ENCODE data around the gene EXOG.

The EXOG gene

DNA sequence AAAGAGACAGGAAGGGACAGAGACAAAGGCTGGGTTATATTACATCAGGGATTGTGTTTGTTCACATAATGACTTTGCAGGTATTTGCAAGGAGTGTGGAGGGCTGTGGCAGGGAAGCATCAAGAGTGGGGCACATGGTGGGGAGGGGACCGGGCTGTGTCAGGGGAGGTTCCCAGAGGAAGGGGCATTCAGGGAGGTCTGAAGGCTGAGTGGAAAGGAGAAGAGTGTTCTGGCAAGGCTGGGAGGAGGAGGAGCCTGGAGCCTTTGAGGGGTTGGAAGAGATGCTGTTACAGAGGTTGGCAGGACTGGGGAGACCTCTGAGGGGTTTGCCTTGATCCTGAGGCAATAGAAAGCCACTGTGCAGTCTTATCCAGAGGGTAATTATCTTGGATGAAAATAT, 49.4 kb downstream of the EXOG start:
- DNase-seq = no peak

DNA sequence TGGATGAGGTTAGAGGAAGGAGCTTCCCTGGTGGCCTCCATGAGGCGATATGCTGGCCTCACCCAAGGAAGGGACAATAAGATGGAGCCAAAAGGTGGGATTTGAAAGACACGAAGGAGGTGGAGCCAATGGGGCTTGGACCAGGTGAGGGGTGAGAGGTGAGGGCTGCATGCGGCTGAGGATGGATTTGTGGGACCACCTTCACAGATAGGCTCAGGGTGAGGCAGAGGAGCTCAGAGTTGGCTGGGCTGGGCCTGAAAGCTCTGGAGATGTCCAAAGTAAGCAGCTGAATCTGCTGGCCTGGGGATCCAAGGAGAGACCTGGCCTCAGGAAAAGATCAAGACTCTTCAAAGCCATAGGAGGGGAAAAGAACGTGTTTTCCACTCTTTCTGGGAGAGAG, 49.8 kb downstream of the EXOG start:
- no peak for DNase-seq

- DNase-seq = no peak
Observed at GRCh38 chr3:38548154-38548931, 52.2 kb downstream of the EXOG start.

- DNase-seq = no peak
Observed at GRCh38 chr3:38549082-38549481, 52.9 kb downstream of the EXOG start.

- DNase-seq = no peak
Observed at GRCh38 chr3:38549486-38549885, 53.3 kb downstream of the EXOG start.

DNA sequence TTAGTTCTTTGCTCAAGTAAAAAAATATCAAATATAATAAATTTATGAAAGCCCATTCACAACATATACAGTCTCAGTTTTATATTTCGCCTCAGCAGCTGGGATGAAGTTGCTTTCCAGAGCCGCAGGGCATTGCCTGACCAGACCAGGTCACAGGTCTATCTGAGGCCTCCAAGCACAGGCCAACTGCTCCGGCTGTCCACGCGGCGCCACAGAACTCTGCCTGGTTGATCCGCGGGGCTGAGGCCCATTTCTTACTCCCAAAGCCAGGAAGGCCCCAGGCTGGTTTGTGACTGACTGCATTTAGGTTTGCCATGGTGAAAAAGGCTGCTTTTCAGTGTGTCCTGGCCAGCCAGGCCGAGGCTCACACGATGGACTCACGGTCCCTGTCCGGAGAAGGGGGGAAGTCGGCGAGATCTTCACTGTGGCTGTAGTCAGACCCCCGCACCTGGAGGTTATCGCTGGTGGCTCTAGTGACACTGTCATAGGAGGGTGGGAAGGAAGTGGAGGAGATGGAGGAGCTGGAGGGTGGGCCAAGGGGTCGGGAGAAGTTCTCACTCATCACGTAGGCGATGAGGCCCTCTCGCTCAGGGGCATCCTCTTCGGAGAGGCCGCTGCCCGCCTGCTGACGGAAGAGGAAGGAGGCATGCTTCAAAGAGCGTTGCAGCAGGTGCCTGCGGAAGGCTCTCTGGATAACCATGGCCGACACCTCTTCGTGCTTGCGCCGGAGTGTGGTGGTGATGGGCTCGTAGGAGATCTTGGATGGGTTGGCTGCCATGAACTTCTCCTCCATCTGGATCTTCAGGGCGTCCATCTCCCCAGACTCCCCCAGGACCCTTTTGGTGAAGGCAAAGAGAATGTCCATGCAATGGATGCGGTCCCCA, 54.1 kb downstream of the EXOG start:
- DNase-seq = no peak

DNA sequence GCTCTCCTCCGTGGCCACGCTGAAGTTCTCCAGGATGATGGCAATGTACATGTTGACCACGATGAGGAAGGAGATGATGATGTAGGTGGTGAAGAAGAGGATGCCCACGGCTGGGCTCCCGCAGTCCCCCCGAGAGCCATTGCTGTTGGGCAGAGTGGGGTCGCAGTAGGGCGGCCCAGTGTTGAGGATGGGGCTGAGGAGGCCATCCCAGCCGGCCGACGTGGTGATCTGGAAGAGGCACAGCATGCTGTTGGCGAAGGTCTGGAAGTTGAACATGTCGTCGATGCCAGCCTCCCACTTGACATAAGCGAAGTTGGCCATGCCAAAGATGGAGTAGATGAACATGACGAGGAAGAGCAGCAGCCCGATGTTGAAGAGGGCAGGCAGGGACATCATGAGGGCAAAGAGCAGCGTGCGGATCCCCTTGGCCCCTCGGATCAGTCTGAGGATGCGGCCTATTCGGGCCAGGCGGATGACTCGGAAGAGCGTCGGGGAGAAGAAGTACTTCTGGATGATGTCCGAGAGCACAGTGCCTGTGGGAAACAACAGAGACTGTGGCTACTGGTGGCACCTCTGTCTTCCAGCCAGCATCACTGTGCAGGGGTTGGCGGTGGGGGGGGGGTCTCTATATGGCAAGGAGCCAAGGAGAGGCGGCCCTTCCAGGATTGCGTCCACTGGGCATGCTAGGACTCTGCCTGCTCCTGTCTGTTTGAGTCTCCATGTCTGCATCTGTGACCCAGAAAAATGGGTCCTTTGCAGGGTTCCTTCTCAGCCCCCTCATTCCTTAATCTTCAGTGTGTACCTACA, 55.1 kb downstream of the EXOG start:
- no peak for DNase-seq

DNA sequence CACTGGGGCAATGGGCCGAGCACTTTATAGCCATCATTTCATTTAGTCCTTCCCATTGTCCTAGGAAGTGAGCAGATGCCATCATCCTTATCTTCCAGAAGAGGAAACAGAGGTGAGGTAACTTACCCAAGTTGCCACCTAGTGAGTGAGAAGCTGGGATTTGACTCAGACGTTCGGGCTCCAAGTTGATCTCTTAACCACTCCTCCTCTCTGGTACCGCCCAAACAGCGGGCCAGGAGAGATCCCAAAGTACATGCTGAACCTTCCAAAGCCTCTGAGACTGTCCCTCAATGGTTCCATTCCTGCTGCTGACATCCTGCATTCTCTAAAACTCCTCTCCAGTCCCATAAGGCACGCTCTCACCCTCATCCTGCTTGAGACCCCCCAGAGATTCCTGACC, 56.2 kb downstream of the EXOG start:
- no peak for DNase-seq

DNA sequence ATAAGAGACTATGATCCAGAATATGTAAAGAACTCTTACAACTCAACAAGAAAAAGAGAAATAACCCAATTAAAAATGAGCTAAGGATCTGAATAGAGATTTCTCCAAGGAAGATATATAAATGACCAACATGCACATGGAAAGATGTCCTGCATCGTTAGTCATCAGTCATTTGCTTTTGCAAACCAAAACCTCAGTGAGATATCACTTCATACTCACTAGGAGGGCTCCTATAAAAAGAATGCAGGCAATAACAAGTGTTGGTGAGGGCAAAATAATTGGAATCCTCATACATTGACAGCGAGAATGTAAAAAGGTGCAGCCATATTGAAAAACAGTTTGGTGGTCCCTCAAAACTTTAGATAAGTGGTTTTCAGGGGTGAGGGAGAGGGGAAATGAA, 56.9 kb downstream of the EXOG start:
- DNase-seq = no peak

GRCh38 chr3:38554127-38554827, 58.1 kb downstream of the EXOG start:
- DNase-seq = no peak

DNA sequence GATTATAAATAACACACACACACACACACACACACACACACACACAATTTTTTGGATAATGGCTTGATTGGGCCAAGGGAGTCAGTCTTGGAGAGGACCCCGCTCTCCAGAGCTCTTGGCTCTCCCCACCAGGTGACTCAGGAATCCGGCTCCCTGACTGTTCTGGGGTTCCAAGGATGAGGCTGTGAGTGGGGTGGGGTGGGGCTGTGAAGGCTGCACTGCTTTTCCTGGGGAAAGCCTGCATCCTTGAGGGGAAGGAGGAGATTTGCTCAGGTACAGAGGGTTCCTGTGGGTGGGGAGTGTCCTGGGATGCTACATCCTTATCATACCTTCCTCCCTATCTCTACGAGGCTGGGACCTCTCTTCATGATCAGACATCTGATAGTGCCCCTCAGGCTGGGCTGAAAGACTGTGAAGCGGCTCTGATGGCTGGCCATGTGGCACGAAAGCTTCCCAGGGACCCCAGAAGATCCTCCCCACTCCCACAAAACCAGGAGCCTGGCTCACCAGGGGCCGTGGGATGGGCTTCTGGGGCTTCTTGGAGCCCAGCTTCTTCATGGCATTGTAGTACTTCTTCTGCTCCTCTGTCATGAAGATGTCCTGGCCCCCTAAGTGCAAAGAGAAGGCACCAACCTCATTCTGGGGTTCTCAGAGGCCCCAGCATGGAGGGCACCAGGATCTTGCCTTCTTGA, 59.2 kb downstream of the EXOG start:
- DNase-seq = no peak

DNA sequence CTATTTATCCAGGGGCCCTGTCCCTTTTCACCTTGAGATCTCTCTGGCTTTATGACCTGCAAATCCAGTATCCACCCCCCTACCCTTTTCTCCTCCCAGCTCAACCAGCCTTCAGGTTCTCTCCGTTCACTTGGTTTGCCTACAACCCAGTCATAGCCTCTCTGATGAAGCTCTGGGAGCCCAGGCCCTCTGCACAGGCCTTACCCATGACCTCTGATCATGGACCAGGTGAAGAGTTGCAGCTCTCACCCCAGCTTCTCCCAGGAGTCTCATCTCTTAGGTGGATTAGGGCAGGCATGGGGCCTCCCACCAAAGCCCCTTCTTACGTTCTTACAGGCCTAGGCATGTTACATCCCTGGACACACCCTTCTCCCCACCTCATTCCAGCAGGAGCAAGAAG, 59.8 kb downstream of the EXOG start:
- no peak for DNase-seq

DNA sequence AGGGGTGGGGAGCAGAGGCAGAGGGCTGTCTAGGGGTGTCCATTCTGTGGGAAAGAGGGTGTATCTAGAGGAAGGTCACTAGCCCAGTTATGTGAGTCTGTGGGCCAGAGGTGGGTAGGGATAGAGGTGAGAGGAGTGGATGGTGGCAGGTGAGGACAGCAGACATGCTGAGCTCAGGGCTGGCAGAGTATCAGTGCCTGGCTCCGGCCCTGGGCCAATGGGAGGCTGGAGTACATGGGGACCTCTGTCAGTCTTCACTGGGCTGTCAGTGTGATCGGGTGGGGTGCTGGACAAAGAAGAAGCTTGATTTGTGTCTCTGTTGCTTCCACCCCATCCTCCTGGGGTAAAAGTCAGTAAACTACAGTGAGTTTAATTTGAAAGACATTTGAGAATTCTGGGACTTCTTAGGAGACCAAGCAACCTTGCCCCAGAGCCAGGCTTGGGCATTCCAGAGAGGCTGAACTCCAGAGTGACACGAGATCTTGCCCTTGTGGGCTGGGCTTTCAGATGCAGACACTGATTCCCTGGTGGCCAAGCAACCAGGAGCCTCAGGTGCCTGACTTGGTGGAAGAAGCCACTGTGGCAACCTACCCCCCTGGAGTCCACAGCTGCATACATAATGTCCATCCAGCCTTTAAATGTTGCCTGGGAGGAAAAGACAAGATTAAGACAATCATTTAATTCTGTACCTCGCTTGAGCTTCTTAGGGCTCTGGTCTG, 60.7 kb downstream of the EXOG start:
- DNase-seq = no peak

GRCh38 chr3:38558864-38559263, 62.7 kb downstream of the EXOG start:
- DNase-seq = no peak

DNA sequence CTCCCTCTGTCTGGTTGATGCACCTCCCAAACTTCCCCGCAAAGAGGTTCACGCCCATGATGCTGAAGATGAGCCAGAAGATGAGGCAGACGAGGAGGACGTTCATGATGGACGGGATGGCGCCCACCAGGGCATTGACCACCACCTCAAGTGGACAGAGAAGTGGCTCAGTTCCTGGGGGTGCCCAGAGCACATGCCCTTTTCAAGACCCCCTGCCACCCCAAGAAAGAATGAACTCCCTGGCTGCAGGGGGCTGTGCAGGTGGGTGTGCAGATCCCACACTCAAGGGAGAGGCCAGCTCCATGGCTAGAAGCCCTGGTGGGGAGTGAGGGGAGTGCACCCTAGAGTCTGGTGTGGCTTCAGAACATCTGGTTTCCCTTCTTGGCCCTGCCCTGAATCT, 64.1 kb downstream of the EXOG start:
- DNase-seq = no peak

GRCh38 chr3:38560996-38561717, 65.0 kb downstream of the EXOG start:
- no peak for DNase-seq

DNA sequence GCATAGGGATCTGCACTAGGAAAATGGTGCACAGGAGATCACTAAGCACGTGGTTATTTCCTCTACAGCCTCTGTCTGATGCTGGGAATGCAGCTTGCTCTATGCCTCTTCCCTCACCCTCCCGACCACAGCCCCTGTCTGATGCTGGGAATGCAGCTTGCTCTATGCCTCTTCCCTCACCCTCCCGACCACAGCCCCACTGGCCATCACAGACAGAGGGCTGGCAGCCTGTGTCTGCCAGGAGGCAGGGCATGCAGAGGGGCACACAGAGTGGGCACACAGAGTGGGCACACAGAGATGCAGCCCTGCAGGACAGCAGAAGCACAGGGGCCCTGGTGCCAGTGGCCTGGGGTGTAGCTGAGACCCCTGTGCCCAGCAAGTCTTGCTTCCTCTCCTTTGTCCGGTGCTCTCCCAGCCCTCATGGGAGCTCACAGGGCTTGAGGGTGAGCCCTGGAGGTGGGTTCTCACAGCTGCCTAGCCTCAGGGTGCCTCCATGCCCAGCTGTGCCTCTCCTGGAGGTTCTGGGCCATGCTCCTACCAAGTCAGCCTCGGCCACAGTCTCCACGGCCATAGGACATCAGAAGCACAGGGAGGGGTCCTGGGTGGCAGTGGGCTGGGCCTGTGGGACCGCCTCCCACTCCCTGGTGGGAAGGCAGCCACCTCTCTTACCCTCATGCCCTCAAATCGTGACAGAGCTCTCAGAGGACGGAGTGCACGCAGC, 65.8 kb downstream of the EXOG start:
- DNase-seq = no peak

DNA sequence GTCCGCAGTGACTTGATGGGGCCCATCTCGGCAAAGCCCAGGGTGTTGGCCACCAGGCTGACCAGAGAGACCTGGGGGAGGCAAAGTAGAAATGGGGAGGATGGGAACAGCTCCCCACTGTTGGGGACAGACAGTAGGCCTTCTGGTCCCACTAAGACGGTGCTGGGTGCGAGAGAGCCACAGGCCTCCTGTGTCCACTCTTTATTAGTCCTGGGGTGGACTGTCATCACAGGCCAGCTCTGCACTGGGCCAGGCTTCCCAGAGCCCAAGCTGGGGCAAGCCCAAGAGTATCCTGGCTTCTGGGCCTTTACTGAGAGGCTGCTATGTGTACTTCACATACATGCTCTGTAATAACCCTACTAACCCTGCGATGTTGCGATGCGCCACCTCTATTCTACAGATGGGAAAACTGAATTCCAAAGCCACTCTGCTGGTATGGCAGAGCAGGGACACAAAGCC, 66.4 kb downstream of the EXOG start:
- no peak for DNase-seq

Measured in right kidney (tissue), 1 donor.